COLO829 (cell line): ENCODE measurements around the gene FAM171A1.
A peak's percentile ranks its signal among the peaks of the same experiment; 100 is the strongest.
"Not testable (repeated sequence)": the region's sequence is repeated elsewhere in the genome, so short reads cannot be mapped to it uniquely, and the experiment has no call there.

Source experiments
- DNase-seq: peaks from one replicate; pipeline ENCODE4 v3.0.0; 2012; ENCODE audit warnings: low spot score

The FAM171A1 gene

DNA sequence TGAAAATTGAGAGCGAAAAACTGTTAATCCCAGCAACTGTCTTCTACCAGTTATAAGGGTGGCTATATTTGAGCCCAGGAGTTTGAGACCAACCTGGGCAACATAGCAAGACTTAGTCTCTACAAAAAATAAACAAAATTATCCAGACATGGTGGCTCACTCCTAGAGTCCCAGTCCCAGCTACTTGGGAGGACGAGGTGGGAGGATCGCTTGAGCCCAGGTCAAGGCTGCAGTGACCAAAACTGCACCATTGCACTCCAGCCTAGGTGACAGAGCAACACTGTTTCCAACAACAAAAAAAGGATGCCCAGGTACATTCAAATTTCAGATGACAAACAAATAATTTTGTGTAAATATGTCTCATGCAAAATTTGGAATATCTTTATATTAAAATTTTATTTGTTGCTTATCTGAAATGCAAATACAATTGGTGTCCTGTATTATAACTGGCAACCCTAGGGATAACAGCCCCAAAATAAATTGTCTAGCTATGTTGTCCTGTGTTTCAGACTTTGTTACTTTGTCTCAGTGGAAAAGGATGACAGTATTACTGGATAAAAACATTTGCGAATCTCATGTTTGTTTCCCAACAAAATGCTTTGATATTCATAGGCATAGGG is 26.7 kb downstream of the FAM171A1 start:
- DNase-seq = no peak

DNA sequence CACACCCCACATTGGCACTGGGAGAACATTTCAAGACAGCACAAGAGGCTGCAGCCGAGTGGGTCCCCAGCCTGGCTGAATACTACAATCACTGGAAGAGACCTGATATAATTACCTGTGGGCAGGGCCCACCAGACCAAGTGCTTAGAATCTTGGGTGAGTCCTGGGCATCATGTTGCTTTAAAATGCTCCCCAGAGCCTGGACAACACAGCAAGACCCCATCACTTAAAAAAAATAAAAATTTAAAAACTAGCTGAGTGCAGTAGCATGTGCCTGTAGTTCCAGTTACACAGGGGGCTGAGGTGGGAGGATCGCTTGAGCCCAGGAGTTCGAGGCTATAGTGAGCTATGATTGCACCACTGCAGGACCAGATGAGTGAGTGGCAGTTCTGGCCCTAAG is 28.1 kb downstream of the FAM171A1 start:
- no peak for DNase-seq

DNA sequence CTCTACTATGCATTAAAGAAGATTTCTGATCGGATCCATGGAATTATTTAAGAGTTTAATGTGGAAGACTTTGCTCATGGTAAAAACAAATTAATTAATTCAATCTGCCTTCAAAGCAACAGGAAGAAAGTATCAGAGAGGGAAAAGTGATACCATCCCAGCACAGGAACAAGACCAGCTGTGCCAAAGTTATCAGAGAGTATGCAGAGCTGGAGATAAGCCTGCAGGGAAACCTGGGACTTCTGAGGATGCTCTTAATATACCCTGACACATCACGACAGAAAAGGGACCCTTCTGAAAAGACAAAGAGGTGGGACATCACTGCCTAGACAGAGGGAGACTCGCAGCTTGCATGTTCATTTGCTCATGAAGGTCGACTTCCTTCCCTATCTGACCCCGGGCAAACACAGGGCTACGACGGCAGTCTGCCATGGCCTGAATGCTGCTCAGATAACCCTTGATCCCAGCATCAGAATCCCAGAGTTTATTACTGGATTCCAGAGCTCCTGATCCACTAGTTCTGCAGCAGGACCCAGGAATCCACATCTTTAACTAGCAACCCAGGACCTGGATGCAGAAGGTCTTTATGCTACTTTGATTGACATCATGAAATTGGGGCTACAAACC is 29.5 kb downstream of the FAM171A1 start:
- no peak for DNase-seq

DNA sequence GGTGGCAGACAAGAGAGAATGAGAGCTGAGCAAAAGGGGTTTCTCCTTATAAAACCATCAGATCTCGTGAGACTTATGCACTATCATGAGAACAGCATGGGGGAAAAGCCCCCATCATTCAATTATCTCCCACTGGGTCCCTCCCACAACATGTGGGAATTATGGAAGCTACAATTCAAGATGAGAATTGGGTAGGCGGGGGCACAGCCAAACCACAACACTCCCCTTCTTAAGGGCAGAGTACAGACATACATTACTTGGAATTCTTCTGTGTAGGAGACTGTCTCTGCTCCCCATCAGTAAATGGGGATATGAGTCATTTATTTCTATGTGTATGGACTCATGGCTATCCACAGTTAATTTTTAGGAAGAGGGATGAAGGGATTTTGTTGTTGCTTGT is 31.2 kb downstream of the FAM171A1 start:
- DNase-seq = no peak

DNA sequence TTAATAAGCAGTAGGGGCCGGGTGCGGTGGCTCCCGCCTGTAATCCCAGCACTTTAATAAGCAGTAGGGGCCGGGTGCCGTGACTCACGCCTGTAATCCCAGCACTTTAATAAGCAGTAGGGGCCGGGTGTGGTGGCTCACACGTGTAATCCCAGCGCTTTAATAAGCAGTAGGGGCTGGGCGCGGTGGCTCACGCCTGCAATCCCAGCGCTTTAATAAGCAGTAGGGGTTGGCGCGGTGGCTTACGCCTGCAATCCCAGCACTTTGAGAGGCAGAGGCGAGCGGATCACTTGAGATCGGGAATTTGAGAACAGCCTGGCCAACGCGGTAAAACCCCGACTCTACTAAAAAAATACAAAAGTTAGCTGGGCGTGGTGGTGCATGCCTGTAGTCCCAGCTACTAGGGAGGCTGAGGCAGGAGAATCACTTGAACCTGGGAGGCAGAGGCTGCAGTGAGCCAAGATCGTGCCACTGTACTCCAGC is 33.6 kb downstream of the FAM171A1 start:
- DNase-seq = not testable (repeated sequence)

DNA sequence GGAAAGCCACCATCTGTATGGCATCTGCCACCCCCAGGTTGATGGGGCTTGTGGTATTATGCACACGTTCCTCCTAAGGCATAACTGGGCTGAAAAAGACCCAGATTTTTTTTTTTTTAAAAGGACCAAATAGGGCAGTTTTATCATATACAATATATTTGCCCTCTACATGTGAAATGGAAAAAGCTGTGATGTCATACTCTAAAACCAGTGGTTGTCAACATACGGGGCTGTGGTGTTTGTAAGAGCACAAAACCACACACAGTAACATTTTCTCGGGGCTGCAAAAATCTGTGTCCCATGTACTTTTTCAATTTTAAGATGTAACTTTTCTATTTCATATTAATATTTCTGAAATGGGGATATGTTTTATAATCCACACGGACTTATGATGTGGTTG is 34.9 kb downstream of the FAM171A1 start:
- DNase-seq = no peak

DNA sequence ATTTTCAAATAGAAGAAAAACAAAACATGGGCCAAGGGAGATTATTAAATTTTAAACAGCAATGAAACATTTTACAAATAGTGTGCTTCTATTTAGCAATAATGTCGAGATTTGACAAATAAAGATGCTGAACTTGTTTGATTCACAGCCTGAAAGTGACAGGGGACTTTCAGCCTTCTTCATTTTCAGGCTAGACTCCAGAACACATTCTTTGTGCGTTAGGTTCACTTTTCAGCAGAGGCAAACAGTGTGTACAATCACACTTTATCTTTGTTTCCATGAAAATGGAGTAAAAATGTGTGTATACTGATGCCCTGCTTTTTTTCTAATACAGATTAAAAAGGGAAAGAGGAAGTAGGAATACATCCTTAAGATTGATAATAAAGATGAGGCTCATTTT is 35.6 kb downstream of the FAM171A1 start:
- DNase-seq = no peak

DNA sequence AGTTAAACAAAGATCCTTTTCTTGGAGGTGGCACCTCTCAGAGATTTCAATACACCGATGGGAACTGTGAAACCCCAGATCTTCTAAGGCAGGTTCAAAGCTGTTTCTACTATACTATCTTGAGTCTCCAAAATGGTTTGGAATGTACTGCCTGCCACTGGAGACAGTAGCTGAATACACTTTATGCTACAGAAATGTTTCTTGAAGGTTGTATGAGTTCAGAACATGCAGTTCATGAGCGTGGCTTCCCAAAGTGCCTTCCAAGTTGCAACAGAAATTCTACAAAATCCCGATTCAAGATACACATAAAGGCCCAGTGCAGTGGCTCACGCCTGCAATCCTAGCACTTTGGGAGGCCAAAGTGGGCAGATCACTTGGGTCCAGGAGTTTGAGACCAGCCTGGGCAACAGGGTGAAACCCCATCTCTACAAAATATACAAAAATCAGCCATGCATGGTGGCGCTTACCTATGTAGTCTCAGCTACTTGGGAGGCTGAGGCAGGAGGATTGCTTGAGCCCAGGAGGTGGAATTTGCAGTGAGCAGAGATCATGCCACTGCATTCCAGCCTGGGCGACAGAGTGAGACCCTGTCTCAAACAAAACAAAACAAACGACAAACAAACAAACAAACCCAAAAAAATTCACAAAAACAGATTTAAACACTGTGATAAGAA is 36.3 kb downstream of the FAM171A1 start:
- DNase-seq = no peak

DNA sequence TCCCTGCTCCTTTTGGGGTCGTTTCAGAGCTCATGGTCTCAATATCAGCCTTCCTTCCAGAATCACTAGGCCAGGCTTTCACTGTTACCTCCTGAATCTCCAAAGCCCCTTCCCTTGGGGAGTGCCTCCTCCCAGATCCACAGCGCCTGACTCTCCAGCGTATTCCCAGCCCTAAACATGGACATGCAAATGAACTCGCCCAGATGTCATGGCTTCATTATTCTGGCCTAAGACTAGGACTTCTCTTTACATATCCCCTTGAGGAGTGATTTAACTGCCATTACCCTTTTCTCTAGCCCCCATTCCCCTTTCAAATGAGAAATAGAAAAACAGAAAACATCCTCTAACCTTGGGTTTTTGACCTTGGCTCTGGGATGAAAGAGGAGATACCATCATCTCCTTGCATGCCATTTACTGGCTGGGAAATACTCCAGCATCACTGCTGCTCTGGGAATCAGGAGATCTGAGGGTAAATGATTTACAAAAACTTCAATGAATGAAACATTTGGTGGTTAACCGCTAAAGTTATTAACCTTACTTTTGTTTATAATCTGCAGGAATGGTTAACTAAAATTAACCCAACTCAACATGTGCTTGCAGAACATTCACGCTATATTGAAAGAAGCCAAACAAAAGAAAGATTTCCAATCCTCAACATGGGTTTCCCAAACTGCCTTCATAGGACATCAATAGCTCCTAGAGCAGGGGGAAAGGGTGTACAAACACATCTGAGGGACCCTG is 37.0 kb downstream of the FAM171A1 start:
- no peak for DNase-seq

DNA sequence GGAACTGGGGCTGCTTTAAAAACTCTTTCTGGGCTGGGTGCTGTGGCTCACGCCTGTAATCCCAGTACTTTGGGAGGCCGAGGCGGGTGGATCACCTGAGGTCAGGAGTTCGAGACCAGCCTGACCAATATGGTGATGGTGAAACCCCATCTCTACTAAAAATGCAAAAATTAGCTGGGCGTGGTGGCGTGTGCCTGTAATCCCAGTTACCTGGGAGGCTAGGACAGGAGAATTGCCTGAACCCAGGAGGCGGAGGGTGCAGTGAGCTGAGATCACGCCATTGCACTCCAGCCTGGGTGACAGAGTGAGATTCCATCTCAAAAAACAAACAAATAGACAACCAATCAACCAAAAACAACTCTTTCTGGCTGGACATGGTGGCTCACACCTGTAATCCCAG is 37.9 kb downstream of the FAM171A1 start:
- not testable (repeated sequence) for DNase-seq

DNA sequence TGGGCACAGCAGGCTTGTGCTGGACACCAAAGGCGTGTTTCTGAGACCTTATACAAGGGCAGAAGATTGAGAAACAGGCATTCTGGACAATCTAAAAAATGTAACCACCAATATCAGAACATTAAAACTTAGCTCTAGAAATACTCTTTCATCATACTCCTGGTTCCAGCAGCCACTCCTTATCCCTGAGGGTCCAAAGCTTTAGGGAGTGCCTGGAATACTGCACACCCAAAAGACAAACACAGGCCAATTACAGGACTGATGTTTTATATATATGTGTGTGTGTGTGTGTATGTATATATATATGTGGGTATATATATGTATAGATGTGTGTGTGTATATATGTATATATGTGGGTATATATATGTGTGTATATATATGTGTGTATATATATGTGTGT is 39.6 kb downstream of the FAM171A1 start:
- no peak for DNase-seq

DNA sequence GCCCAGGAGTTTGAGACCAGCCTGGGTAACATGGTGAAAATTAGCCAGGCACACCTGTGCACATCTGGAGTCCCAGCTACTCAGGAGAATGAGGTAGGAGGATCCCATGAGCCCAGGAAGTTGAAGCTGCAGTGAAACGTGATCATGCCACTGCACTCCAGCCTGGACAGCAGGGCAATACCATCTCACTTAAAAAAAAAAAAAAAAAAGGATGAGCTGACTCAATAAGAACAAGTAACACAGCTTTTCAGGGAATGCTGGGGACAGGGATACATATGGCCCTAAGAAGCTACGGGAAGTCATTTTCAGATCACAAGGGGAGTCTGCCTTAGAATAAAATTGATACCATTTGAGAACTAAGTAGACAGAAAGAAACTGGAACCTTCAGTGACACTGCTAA is 41.7 kb downstream of the FAM171A1 start:
- DNase-seq = no peak

DNA sequence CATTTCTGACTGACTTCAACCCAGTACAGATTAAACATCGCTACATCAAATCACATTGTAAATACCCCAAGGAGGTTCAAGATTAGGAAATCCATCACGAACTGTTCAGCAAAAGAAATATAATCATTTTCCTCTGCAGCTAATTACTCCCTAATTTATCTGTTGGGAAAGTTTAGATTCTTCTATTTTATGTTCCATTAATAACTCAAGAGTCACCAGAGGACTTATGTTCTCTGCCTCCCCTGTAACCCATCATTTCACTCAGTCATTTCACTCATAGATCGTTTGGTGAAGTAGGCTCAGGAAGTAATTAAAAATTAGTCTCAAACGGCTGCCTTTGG is 45.2 kb downstream of the FAM171A1 start:
- DNase-seq = no peak

DNA sequence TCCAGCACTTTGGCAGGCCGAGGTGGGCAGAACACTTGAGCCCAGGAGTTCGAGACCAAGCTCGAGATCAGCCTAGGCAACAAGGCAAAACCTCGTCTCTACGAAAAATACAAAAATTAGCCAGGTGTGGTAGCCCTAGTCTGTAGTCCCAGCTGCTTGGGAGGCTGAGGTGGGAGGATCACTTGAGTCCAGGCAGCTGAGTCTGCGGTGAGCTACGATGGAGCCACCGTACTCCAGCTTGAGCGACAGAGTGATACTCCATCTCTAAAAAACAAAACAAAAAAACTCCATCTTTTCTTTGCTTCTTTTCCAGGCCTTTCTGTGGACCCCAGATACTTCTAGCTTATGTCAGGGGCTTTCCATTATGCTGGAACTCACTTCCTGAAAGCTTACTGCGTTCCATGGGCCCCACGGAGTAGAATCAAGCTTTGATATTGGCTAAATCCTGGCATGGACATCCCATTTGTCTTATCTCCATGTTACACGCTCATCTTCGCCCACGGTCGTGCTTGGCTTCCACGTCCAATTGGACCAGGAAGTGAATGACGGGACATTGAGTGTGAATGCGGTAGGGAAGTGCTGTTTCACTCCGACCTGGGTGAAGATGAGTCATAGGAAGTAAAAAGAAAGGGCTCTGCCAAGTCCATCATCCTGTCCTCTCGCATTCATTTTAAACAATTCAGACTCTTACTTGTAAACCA is 45.7 kb downstream of the FAM171A1 start:
- DNase-seq = peak; percentile 74

DNA sequence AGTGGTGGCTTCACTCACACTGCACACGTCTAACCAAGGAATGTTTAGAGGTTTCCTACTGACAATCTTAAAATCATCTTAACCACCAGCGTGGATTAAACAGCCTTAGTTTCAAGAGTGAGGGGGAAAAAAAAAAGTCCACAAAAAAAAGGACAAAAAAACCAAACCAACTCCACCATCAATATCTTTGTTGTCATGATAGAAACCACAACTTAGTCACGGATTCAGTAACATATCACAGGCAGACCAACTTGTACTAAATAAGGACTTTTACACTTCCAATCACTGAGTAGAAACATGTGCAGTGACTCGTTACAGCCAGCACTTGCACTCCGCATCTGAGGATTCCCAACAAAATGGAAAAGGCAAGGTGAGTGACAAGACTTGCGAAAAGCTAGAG is 46.5 kb downstream of the FAM171A1 start:
- no peak for DNase-seq

DNA sequence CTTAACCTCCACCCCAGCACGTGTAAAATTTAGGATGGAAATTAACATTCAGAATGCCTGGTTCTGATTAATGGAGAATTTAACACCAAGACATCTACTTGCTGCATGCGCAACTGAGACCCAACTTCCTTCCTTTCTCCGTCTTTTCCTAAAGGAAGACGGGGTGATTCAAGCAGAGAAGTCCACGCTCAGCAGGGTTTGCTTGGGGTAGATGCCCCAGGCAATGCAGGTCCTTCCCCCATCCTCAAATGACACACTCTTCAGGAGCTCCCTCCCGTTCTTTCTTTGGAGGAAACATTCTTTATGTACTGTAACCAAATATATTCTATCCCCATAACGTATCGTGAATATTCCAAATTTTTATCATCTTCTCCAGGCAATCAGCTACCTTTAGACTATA is 47.0 kb downstream of the FAM171A1 start:
- no peak for DNase-seq

DNA sequence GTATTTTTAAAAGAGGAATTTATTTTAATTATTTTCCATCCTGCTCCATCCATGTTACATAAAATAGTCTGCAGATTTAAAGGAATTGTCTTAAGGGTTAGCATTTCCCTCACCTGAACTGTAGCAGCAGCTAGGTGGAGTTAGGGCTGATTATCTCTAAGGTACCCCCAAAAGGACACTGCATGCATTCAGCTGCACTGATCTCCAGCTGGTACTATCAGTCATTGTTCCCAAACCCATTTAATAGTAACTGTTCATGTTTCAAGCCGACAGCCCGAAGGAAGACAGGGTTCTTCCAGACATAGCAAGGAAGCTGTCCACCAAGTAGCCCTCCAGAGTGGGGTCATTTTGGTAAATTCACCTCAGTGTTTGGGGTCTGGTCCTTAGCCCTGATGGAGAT is 48.7 kb downstream of the FAM171A1 start:
- DNase-seq = no peak

DNA sequence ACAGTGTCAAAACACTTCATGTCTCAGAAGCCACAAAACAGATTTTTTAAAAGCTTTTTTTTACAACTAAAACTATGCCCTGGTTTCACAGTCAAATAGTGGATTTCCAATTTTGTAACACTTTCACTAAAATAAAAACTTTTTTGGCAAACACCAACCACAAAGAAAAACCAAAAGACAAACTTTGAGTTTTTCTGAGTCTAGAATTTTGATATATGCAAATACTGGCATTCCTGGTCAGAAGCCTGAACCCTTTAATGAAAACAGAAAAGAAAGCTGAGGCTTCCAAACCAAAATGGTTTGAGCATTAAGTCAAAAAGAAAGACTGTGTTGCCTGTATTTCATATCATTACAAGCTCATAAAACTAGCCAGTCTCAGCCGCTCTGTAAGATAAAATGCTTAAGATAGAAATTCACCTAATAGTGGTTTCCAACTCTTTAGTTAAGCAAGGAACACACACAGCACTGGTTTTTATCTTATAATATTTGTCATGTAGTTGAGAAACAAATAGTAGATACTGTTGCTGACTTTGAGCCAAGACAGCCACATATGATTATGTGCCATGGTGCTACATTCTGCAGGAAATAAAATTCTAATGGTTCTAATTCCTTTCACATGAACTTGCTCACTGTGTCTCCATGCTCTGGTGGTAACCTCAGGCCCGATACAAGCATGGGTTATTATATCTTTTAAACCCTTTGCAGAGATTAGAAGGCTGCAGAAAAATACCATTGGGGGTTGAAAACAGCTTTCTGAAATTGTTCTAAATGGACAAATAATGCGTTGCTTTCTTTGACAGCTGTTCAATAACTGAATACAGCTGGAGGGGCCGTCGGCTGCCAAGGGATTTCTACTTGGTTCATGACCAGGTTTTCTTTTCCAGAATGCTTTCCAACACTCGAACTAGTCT is 49.4 kb downstream of the FAM171A1 start:
- DNase-seq = no peak

DNA sequence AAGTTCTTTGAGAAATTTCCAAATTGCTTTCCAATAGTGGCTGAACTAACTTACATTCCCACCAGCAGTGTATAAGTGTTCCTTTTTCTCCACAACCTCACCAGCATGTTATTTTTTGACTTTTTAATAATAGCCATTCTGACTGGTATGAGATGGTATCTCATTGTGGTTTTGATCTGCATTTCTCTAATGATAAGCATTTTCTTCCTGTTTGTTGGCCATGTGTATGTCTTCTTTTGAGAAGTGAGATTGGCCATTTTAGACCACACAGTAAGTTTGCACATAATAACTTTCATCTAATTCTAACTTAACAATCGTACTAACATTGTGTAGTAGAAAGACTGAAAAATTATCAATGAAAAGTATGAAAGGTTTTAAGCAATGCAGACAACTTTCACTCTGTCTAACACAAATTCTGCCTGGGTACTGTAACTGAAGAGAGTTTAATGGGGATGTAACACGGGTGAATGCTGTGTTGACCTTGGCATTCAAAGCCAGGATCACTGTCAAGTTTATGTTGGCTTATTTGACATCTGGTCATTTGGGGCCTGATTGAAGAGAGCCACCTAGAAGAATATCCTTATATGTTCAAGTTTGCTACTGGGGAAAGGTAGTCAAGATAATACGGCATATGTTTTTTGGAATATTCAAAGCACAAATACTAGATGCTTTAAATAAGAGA is 50.4 kb downstream of the FAM171A1 start:
- DNase-seq = no peak

DNA sequence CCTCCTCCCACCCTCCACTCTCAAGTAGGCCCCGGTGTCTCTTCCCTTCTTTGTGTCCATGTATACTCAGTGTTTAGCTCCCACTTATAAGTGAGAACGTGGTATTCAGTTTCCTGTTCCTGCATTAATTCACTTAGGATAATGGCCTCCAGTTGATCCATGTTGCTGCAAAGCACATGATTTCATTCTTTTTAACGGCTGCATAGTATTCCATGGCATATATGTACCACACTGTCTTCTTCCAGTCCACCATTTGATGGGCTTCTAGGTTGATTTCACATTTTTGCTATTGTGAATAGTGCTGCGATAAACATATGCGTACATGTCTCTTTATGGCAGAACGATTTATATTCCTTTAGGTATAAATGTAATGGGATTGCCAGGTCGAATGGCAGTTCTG is 51.0 kb downstream of the FAM171A1 start:
- DNase-seq = no peak
